K562 (cell line): ENCODE results near the gene MAP3K13. TPM values are rescaled to one million over a fixed set of nuclear protein-coding genes. Genes with fewer than 3 reads are reported as not detected.

ENCODE experiments used
- ARID1B ChIP-seq: fragments of 450-650 bp; IDR thresholded peaks from 2 replicates; pipeline ENCODE4 v1.6.1; 2016; ENCODE audit warnings: antibody characterized with exemption, mild to moderate bottlenecking, inconsistent platforms
- CHCHD3 ChIP-seq: fragments of 250-450 bp; sonication (Bioruptor Pico); IDR thresholded peaks from 2 replicates; pipeline ENCODE4 v2.1.2; 2022; ENCODE audit warnings: mild to moderate bottlenecking
- HINFP ChIP-seq: fragments of 450-650 bp; conservative IDR thresholded peaks from 2 replicates; pipeline ENCODE4 v1.6.1; 2016; ENCODE audit warnings: missing genetic modification characterization, low read depth, mild to moderate bottlenecking, control low read depth, missing compliant biosample characterization
- JUN ChIP-seq, 2 experiments: sonication (generic) in 1 of 2; formaldehyde crosslinking in 1 of 2; IDR thresholded peaks; 2 replicates each; pipeline versions ENCODE4 v1.6.1 to v1.8.0; 2012 to 2022; ENCODE audit warnings: borderline replicate concordance in 2 of 2, mild to moderate bottlenecking in 2 of 2, improper control_type of control experiment in 1 of 2, low read depth in 1 of 2, low read length in 1 of 2, missing genetic modification reagents in 1 of 2
- L3MBTL2 ChIP-seq: fragments of 450-650 bp; IDR thresholded peaks from 2 replicates; pipeline ENCODE4 v1.6.1; 2016; ENCODE audit warnings: mild to moderate bottlenecking, moderate library complexity
- LEF1 ChIP-seq: fragments of 450-650 bp; IDR thresholded peaks from 2 replicates; pipeline ENCODE4 v1.6.1; 2016; ENCODE audit warnings: mild to moderate bottlenecking
- MED1 ChIP-seq: sonication (generic); formaldehyde crosslinking; IDR thresholded peaks from 2 replicates; pipeline ENCODE4 v1.8.1; 2023; ENCODE audit warnings: missing genetic modification reagents, borderline replicate concordance
- NCOR1 ChIP-seq: fragments of 450-650 bp; IDR thresholded peaks from 2 replicates; pipeline ENCODE4 v1.6.1; 2016; ENCODE audit warnings: mild to moderate bottlenecking, moderate library complexity
- NEUROD1 ChIP-seq: fragments of 150-350 bp; IDR thresholded peaks from 2 replicates; pipeline ENCODE4 v1.6.1; 2014; ENCODE audit warnings: borderline replicate concordance, low read length, low read depth; ENCODE audit not compliant: partially characterized antibody
- NRF1 ChIP-seq, 2 experiments: fragments of 450-650 bp; IDR thresholded peaks in 1 of 2; conservative IDR thresholded peaks in 1 of 2; 2 replicates each; pipeline ENCODE4 v1.6.1; 2014; ENCODE audit warnings: mild to moderate bottlenecking in 2 of 2
- PHF8 ChIP-seq: fragments of 200-600 bp; sonication (generic); IDR thresholded peaks from 2 replicates; pipeline ENCODE4 v1.6.1; 2012; ENCODE audit warnings: mixed run types, mild to moderate bottlenecking, inconsistent platforms, low read length, moderate library complexity, borderline replicate concordance
- POLR2G ChIP-seq: fragments of 200-400 bp; formaldehyde crosslinking; IDR thresholded peaks from 2 replicates; pipeline ENCODE4 v1.6.1; 2017; ENCODE audit warnings: low read depth, mild to moderate bottlenecking, antibody characterized with exemption, low read length, moderate library complexity
- PRDM10 ChIP-seq: fragments of 450-650 bp; IDR thresholded peaks from 2 replicates; pipeline ENCODE4 v1.6.1; 2018; ENCODE audit not compliant: partially characterized antibody
- RBBP5 ChIP-seq: fragments of 200-600 bp; sonication (generic); IDR thresholded peaks from 2 replicates; pipeline ENCODE4 v1.6.1; 2012; ENCODE audit warnings: borderline replicate concordance, mild to moderate bottlenecking, low read length, control low read depth, inconsistent platforms; ENCODE audit not compliant: insufficient read depth, poor library complexity, severe bottlenecking
- YBX1 ChIP-seq: fragments of 450-650 bp; IDR thresholded peaks from 2 replicates; pipeline ENCODE4 v1.7.1; 2016; ENCODE audit warnings: mild to moderate bottlenecking
- ZBTB12 ChIP-seq: fragments of 250-450 bp; sonication (Bioruptor Pico); IDR thresholded peaks from 2 replicates; pipeline ENCODE4 v1.4.0; 2020
- ZEB2 ChIP-seq: fragments of 450-650 bp; IDR thresholded peaks from 2 replicates; pipeline ENCODE4 v1.6.1; 2016
- ZNF217 ChIP-seq: sonication (generic); formaldehyde crosslinking; IDR thresholded peaks from 2 replicates; pipeline ENCODE4 v1.8.0; 2022; ENCODE audit warnings: mild to moderate bottlenecking, missing genetic modification reagents
- ZNF57 ChIP-seq: fragments of 450-650 bp; formaldehyde crosslinking; IDR thresholded peaks from 2 replicates; pipeline ENCODE4 v1.4.0; 2020; ENCODE audit warnings: mild to moderate bottlenecking, moderate library complexity
- ZNF644 ChIP-seq: fragments of 200-800 bp; sonication (Bioruptor generic); IDR thresholded peaks from 2 replicates; pipeline ENCODE4 v1.6.1; 2016; ENCODE audit warnings: low read depth, missing genetic modification characterization, missing compliant biosample characterization
- polyA plus RNA-seq, 8 experiments: library from polyadenylated mRNA; depleted of rRNA in 4 of 8; stranded (reverse) in 5 of 8; unstranded in 3 of 8; fragments of >200 nt; fragmentation: Nextera tagmentation in 2 of 8; fragmentation: Illumina TruSeq in 1 of 8; extraction: Ambion mirVana in 2 of 8; extraction: Trizol in 1 of 8; gene quantifications; 2 replicates each; pipeline versions ENCODE4 v1.2.1 to v1.2.3, GENCODE V29; 2011 to 2014; ENCODE audit warnings: inconsistent platforms in 1 of 8, missing spikeins in 1 of 8
- total RNA-seq, 7 experiments: library from RNA; depleted of rRNA in 6 of 7; stranded (reverse); fragments of >200 nt in 6 of 7; fragmentation: Illumina TruSeq in 2 of 7; extraction: Trizol in 2 of 7; gene quantifications; 2 replicates each; pipeline versions ENCODE4 v1.2.1 to v1.2.3, GENCODE V29; 2011 to 2021; ENCODE audit warnings: low replicate concordance in 1 of 7

The MAP3K13 gene
- total and polyA plus RNA-seq, 9 of the 15 experiments (the other 6 are each of a cell fraction or from before 2014, with no cell fraction given): 0.04 to 0.32 (median 0.15) TPM; not detected in 2

GRCh38 chr3:185473290-185473815, 110.4 kb downstream of the MAP3K13 start (continued):
- TF ChIP-seq HINFP (tag): peak; percentile 49; the same call in 1 of the 2 replicates
- peak; percentile 95 for TF ChIP-seq JUN (IDR thresholded peaks at IDR 0.05; ENCODE audit: borderline replicate concordance, low read depth, low read length)
- no peak for TF ChIP-seq JUN (CRISPR knock-in tag; IDR thresholded peaks at IDR 0.05; ENCODE audit: borderline replicate concordance)
- peak; percentile 72 for TF ChIP-seq L3MBTL2
- TF ChIP-seq NEUROD1: peak; percentile 37
- TF ChIP-seq RBBP5: peak; percentile 69
- peak; percentile 43 to 57; a peak in 2 of 4 replicates for TF ChIP-seq NRF1 (conservative IDR thresholded peaks at IDR 0.05 in 1 of 2, IDR thresholded peaks at IDR 0.05 in 1 of 2)
- 0 out of 2 replicates have a peak, but pooled peaks have one; percentile 41 for TF ChIP-seq ZEB2
- TF ChIP-seq CHCHD3 (CRISPR knock-in tag): no peak
- TF ChIP-seq MED1 (CRISPR knock-in tag): no peak
- TF ChIP-seq YBX1: no peak
- no peak for TF ChIP-seq ZBTB12 (CRISPR knock-in tag)
- TF ChIP-seq ZNF644 (tag): no peak
- TF ChIP-seq POLR2G: 0 out of 2 replicates have a peak, but pooled peaks have one; percentile 33
- peak; percentile 44; the same call in 1 of the 2 replicates for TF ChIP-seq PHF8
- TF ChIP-seq ZNF217 (CRISPR knock-in tag): no peak
- TF ChIP-seq ARID1B: peak; percentile 90
- TF ChIP-seq LEF1: peak; percentile 37; the same call in 1 of the 2 replicates
- TF ChIP-seq ZNF57 (CRISPR knock-in tag): no peak
- peak; percentile 70 for TF ChIP-seq PRDM10
- peak; percentile 69 for TF ChIP-seq NCOR1
